KMS-11 (cell line): Measurements from ENCODE around the gene RBM17.

Experiments
- H2AFZ ChIP-seq: fragments of 200-600 bp; sonication (generic); 2 replicates; pipeline ENCODE4 v1.6.1; 2016; ENCODE audit warnings: antibody characterized with exemption, mixed run types, low read depth
- H3K27ac ChIP-seq: fragments of 200-600 bp; sonication (generic); 2 replicates; pipeline ENCODE4 v1.6.1; 2016; ENCODE audit warnings: mild to moderate bottlenecking, mixed run types
- H3K27me3 ChIP-seq: fragments of 200-600 bp; sonication (generic); 2 replicates; pipeline ENCODE4 v1.6.1; 2017; ENCODE audit warnings: mild to moderate bottlenecking, low read depth, mixed run types, moderate library complexity; ENCODE audit not compliant: insufficient read depth
- H3K36me3 ChIP-seq: fragments of 200-600 bp; sonication (generic); 2 replicates; pipeline ENCODE4 v1.6.1; 2017; ENCODE audit warnings: mild to moderate bottlenecking, mixed run types; ENCODE audit not compliant: insufficient read depth
- H3K4me1 ChIP-seq: fragments of 200-600 bp; sonication (generic); 2 replicates; pipeline ENCODE4 v1.6.1; 2016; ENCODE audit warnings: mild to moderate bottlenecking, low read depth, mixed run types; ENCODE audit not compliant: poor library complexity, severe bottlenecking
- H3K4me2 ChIP-seq: fragments of 200-600 bp; sonication (generic); 2 replicates; pipeline ENCODE4 v1.7.0; 2016; ENCODE audit warnings: mild to moderate bottlenecking, mixed run types
- H3K4me3 ChIP-seq: fragments of 200-600 bp; sonication (generic); IDR thresholded peaks from 2 replicates; pipeline ENCODE4 v1.6.1; 2017; ENCODE audit warnings: low read depth, low read length, mixed read lengths; ENCODE audit not compliant: insufficient read depth
- H3K79me2 ChIP-seq: fragments of 200-600 bp; sonication (generic); 2 replicates; pipeline ENCODE4 v1.6.1; 2016; ENCODE audit warnings: low read depth, mixed run types; ENCODE audit not compliant: insufficient read depth
- H3K9ac ChIP-seq: fragments of 200-600 bp; sonication (generic); 2 replicates; pipeline ENCODE4 v1.6.1; 2016; ENCODE audit warnings: mild to moderate bottlenecking, mixed run types
- H4K20me1 ChIP-seq: fragments of 200-600 bp; sonication (generic); 2 replicates; pipeline ENCODE4 v1.6.1; 2016; ENCODE audit warnings: mild to moderate bottlenecking, mixed run types; ENCODE audit not compliant: insufficient read depth
- TF ChIP-seq, protein P1 (sequence below): fragments of 200-600 bp; sonication (generic); conservative IDR thresholded peaks from 2 replicates; pipeline ENCODE4 v1.6.1; 2017; ENCODE audit warnings: low read depth, mild to moderate bottlenecking, antibody characterized with exemption, low read length, moderate library complexity, mixed read lengths

Gene RBM17

DNA sequence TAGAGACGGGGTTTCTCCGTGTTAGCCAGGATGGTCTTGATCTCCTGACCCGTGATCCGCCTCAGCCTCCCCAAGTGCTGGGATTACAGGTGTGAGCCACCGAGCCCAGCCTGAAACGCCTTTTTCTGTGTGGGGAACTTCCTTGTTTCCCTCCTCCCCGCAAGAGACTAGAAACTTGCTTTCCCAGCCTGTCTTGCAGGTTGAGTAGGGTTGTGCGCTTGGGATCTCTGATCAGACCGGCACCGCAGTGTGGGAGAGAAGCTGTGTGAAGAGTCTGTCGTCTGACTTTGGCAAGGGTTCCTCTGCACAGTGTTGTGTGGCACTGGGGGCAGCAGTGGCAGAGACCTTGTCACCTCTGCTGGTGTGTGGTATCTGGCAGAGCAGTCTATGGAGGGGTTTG is 28.9 kb downstream of the RBM17 start:
- no peaks in the 10 kb centered on the region for H4K20me1 ChIP-seq
- TF ChIP-seq, protein P1, sequence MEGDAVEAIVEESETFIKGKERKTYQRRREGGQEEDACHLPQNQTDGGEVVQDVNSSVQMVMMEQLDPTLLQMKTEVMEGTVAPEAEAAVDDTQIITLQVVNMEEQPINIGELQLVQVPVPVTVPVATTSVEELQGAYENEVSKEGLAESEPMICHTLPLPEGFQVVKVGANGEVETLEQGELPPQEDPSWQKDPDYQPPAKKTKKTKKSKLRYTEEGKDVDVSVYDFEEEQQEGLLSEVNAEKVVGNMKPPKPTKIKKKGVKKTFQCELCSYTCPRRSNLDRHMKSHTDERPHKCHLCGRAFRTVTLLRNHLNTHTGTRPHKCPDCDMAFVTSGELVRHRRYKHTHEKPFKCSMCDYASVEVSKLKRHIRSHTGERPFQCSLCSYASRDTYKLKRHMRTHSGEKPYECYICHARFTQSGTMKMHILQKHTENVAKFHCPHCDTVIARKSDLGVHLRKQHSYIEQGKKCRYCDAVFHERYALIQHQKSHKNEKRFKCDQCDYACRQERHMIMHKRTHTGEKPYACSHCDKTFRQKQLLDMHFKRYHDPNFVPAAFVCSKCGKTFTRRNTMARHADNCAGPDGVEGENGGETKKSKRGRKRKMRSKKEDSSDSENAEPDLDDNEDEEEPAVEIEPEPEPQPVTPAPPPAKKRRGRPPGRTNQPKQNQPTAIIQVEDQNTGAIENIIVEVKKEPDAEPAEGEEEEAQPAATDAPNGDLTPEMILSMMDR: no peak
- H3K4me3 ChIP-seq: no peak overlapping the region
- H3K27me3 ChIP-seq: no peaks in the 10 kb centered on the region
- H3K27ac ChIP-seq: no peak overlapping the region
- peaks cover 15% of the 10 kb centered on the region; the same call in 1 of the 2 replicates for H3K36me3 ChIP-seq
- peaks cover 4% of the 10 kb centered on the region for H3K4me1 ChIP-seq
- no peak overlapping the region for H3K9ac ChIP-seq
- H3K79me2 ChIP-seq: no peaks in the 10 kb centered on the region
- no peak overlapping the region for H2AFZ ChIP-seq
- H3K4me2 ChIP-seq: no peak overlapping the region

DNA sequence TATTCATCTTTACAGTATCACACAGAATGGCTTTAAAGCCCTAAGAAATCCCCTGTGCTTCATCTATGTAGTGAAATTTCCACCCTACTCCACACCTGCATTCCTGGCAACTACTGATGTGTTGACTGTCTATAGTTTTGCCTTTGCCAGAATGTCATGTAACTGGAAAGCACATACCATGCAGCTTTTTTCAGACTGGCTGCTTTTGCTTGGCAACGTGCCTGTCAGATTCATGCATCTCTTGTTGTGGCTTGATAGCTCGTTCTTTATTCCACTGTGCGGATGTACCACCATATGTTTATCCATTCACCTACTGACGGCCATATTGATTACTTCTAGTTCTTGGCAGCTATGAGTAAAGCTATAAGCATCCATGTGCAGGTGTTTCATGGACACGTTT is 30.6 kb downstream of the RBM17 start:
- Histone ChIP-seq H2AFZ (no peak overlapping the region), H3K9ac (no peak overlapping the region), H3K27ac (no peak overlapping the region), H3K27me3 (no peaks in the 10 kb centered on the region), H3K36me3 (peaks cover 1% of the 10 kb centered on the region; the same call in 1 of the 2 replicates), H3K4me2 (no peak overlapping the region), H3K4me3 (no peak overlapping the region), H3K4me1 (no peaks in the 10 kb centered on the region), H3K79me2 (no peaks in the 10 kb centered on the region), H4K20me1 (no peaks in the 10 kb centered on the region)
- TF ChIP-seq, protein P1: no peak

DNA sequence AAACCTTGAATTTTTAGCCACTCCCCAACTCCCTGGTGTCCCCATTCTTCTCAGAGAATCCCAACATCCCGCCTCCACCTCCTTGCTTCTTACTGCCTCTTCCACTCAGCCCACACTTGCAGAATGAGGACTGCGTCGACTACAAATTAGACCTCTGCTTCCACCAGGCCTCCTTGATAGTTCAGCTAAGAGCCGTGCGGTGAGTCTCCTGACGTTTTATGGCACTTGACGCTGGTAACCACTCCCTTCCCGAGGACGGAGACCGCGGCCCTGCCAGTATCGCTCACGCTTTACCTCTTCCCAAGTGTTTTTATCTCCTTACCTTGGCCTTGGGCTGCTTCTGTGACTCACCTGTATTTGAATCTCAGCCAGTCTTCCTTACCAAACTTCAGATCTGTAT is 31.1 kb downstream of the RBM17 start:
- no peaks in the 10 kb centered on the region for H3K79me2 ChIP-seq
- H3K4me3 ChIP-seq: no peak overlapping the region
- H4K20me1 ChIP-seq: no peaks in the 10 kb centered on the region
- H2AFZ ChIP-seq: no peak overlapping the region
- TF ChIP-seq, protein P1: no peak
- H3K36me3 ChIP-seq: no peaks in the 10 kb centered on the region; the same call in 1 of the 2 replicates
- no peaks in the 10 kb centered on the region for H3K27me3 ChIP-seq
- H3K27ac ChIP-seq: no peak overlapping the region
- H3K9ac ChIP-seq: no peak overlapping the region
- H3K4me1 ChIP-seq: no peaks in the 10 kb centered on the region
- no peak overlapping the region for H3K4me2 ChIP-seq

DNA sequence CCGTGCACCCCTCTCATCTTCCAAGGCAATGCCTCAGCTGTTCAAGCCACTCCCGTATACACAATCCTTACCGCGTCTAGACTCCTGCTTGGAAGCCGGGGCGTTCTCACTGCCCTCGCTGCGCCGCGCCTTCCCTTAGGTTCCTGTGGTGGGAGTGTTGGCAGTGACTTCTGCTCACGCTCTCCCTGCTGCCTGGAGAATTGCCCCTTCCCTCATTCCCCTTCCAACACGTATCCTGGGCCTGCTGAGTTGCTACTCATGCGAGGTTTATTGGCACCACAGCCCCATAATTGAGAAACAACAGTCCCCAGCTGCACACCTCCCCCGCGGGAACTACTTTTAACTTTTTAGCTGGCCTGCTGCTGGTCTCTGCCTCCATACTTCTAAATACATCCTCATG is 31.9 kb downstream of the RBM17 start:
- Histone ChIP-seq H3K4me3 (no peak overlapping the region), H3K4me2 (no peak overlapping the region), H3K36me3 (no peaks in the 10 kb centered on the region), H4K20me1 (no peaks in the 10 kb centered on the region), H3K27ac (no peak overlapping the region), H3K9ac (no peak overlapping the region), H3K4me1 (no peaks in the 10 kb centered on the region), H2AFZ (no peak overlapping the region), H3K27me3 (no peaks in the 10 kb centered on the region), H3K79me2 (no peaks in the 10 kb centered on the region)
- TF ChIP-seq, protein P1: no peak

DNA sequence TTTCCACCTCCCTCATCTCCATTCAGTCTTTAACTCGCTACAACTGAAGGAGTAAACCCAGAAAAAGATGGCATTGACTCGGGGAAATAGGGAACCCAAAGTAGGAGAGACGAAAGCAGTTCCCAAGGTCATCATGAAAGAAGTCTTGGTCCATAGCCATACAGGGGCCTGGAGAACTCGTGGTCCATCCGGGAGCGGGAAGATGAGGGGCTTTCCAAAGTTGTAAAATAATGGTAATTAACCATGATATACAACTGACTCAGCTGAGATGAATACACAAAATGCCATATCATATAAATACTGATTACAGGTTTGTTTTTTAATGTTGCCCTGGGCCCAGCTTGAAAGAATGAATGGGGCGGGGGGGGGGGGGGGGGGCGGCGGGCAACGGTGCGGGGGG is 32.3 kb downstream of the RBM17 start:
- Histone ChIP-seq H3K4me2 (no peak overlapping the region), H3K9ac (no peak overlapping the region), H3K4me1 (no peaks in the 10 kb centered on the region), H4K20me1 (no peaks in the 10 kb centered on the region), H2AFZ (no peak overlapping the region), H3K36me3 (no peaks in the 10 kb centered on the region), H3K79me2 (no peaks in the 10 kb centered on the region), H3K27me3 (no peaks in the 10 kb centered on the region), H3K4me3 (no peak overlapping the region), H3K27ac (no peak overlapping the region)
- TF ChIP-seq, protein P1: no peak
